H1 (cell line): ENCODE data around the gene AGAP1.

Source experiments
- EZH2 ChIP-seq: fragments of 200-600 bp; sonication (generic); IDR thresholded peaks from 2 replicates; pipeline ENCODE4 v1.7.1; 2012; ENCODE audit warnings: low read depth, mild to moderate bottlenecking, moderate library complexity, low read length, inconsistent platforms; ENCODE audit not compliant: severe bottlenecking
- POLR2A ChIP-seq, 2 experiments: IDR thresholded peaks; 1 replicate in 1 of 2; 2 replicates in 1 of 2; pipeline ENCODE4 v1.6.1; 2011; ENCODE audit warnings: low read depth in 2 of 2, low read length in 2 of 2, mild to moderate bottlenecking in 2 of 2; ENCODE audit errors: control extremely low read depth in 1 of 2
- SRF ChIP-seq: IDR thresholded peaks from 2 replicates; pipeline ENCODE4 v1.6.1; 2011; ENCODE audit warnings: mild to moderate bottlenecking, low read depth, low read length, moderate library complexity
- YY1 ChIP-seq: IDR thresholded peaks from 2 replicates; pipeline ENCODE4 v1.6.1; 2011; ENCODE audit warnings: low read depth, mild to moderate bottlenecking, low read length
- TF ChIP-seq, protein P1 (sequence below), 3 experiments: IDR thresholded peaks; 1 replicate in 2 of 3; 2 replicates in 1 of 3; pipeline versions ENCODE4 v1.5.1 to v1.6.1; 2011; ENCODE audit warnings: low read length in 3 of 3, mild to moderate bottlenecking in 3 of 3, inconsistent platforms in 2 of 3, low read depth in 1 of 3, moderate library complexity in 1 of 3; ENCODE audit not compliant: insufficient read depth in 1 of 3; ENCODE audit errors: control extremely low read depth in 1 of 3

DNA sequence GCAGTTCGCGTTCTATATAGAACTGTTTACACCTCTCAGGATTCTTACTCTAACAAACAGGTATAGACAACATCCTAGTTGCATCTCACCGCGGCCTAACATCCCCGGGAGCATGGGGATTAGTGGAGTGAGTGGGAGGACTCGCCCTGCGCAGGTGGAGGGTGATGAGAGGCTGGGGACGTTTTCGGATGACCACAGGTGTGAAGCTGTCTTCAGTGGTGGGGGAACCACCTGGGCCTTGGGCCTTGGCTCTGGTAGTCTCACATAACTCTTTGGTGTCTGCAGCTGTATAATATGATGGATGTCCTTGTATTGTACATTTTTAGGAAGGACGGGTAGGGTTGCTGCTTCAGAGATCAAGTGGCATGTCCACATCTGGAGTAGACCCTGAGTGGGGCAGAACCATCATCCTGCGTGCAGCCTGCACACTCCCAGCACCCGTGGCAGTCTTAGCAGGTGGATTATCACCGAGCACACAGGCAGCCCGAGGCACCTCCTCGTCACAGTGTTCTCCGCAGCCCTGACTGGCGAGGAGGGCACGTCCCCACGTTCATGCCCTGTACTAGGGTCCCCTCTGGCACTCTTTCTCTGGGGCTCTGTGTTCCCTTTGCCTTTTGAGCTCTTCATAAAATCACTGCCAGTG lies 56.0 kb downstream of the AGAP1 start:
- TF ChIP-seq YY1 (no peak), POLR2A (IDR thresholded peaks at IDR 0.05; ENCODE audit: control extremely low read depth in 1 of 2, low read depth in 2 of 2, low read length in 2 of 2) (no peak), EZH2 (no peak), SRF (no peak)
- TF ChIP-seq, protein P1, sequence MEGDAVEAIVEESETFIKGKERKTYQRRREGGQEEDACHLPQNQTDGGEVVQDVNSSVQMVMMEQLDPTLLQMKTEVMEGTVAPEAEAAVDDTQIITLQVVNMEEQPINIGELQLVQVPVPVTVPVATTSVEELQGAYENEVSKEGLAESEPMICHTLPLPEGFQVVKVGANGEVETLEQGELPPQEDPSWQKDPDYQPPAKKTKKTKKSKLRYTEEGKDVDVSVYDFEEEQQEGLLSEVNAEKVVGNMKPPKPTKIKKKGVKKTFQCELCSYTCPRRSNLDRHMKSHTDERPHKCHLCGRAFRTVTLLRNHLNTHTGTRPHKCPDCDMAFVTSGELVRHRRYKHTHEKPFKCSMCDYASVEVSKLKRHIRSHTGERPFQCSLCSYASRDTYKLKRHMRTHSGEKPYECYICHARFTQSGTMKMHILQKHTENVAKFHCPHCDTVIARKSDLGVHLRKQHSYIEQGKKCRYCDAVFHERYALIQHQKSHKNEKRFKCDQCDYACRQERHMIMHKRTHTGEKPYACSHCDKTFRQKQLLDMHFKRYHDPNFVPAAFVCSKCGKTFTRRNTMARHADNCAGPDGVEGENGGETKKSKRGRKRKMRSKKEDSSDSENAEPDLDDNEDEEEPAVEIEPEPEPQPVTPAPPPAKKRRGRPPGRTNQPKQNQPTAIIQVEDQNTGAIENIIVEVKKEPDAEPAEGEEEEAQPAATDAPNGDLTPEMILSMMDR (IDR thresholded peaks at IDR 0.05; ENCODE audit: control extremely low read depth in 1 of 3, insufficient read depth in 1 of 3, low read depth in 1 of 3, low read length in 3 of 3), result no peak
